A673 (cell line): ENCODE measurements around the gene OSBPL1A. TPM values are rescaled to one million over a fixed set of nuclear protein-coding genes. Genes with fewer than 3 reads are reported as not detected.

Experiments
- BruUV-seq: library from RNA; stranded (reverse); fragments of 400-500 nt; replicated peaks from 2 replicates; lab custom pipeline; 2021; lab: Mats Ljungman, UMichigan
- CTCF ChIA-PET: fragments of 300-600 bp; sonication (Branson Sonifier 250); formaldehyde crosslinking; loops from one replicate; lab custom pipeline; 2022; ENCODE audit warnings: antibody characterized with exemption; lab: Charles Lee
- POLR2A ChIA-PET: fragments of 300-600 bp; sonication (Branson Sonifier 250); formaldehyde crosslinking; loops from one replicate; lab custom pipeline; 2022; ENCODE audit warnings: antibody characterized with exemption; ENCODE audit not compliant: low non-redundant PET; lab: Charles Lee
- DNase-seq: peaks from one replicate; pipeline ENCODE4 v3.0.0-alpha.2; 2015; ENCODE audit warnings: low spot score
- H3K27ac ChIP-seq: fragments of 200-600 bp; sonication (generic); 2 replicates; pipeline ENCODE4 v1.5.1; 2016; ENCODE audit warnings: mixed run types, low read depth, mild to moderate bottlenecking, mixed read lengths, antibody characterized with exemption, low read length; ENCODE audit not compliant: poor library complexity, severe bottlenecking
- H3K27me3 ChIP-seq: fragments of 200-600 bp; sonication (generic); replicated peaks from 2 replicates; pipeline ENCODE4 v1.6.1; 2017; ENCODE audit warnings: mixed run types, low read depth, mild to moderate bottlenecking, mixed read lengths, antibody characterized with exemption, low read length; ENCODE audit not compliant: insufficient read depth, poor library complexity
- H3K36me3 ChIP-seq: fragments of 200-600 bp; sonication (generic); 2 replicates; pipeline ENCODE4 v1.6.1; 2016; ENCODE audit warnings: mixed run types, mild to moderate bottlenecking, mixed read lengths, antibody characterized with exemption, low read length; ENCODE audit not compliant: insufficient read depth, poor library complexity, severe bottlenecking
- H3K4me1 ChIP-seq: fragments of 200-600 bp; sonication (generic); 2 replicates; pipeline ENCODE4 v1.6.1; 2017; ENCODE audit warnings: mixed run types, mild to moderate bottlenecking, mixed read lengths, antibody characterized with exemption, low read length; ENCODE audit not compliant: insufficient read depth, poor library complexity, severe bottlenecking
- H3K4me3 ChIP-seq: fragments of 200-600 bp; sonication (generic); 2 replicates; pipeline ENCODE4 v1.5.1; 2016; ENCODE audit warnings: low read depth, mixed run types, mild to moderate bottlenecking, mixed read lengths, low read length; ENCODE audit not compliant: poor library complexity, severe bottlenecking
- H3K9me3 ChIP-seq: fragments of 200-600 bp; sonication (generic); 2 replicates; pipeline ENCODE4 v1.6.1; 2016; ENCODE audit warnings: mixed run types, low read depth, mild to moderate bottlenecking, mixed read lengths, antibody characterized with exemption, low read length; ENCODE audit not compliant: poor library complexity, severe bottlenecking
- EZH2 ChIP-seq: fragments of 200-600 bp; sonication (generic); IDR thresholded peaks from 2 replicates; pipeline ENCODE4 v1.6.1; 2017; ENCODE audit warnings: borderline replicate concordance, low read depth, mild to moderate bottlenecking, mixed read lengths, antibody characterized with exemption, low read length; ENCODE audit not compliant: poor library complexity, severe bottlenecking
- intact Hi-C: fragments of 100-400 bp; cut with micrococcal nuclease; formaldehyde crosslinking; loops from one replicate; pipeline ENCODE4 v1.10.0; 2022; ENCODE audit not compliant: unreplicated experiment
- total RNA-seq: library from RNA; stranded (reverse); gene quantifications from 2 replicates; pipeline ENCODE4 v1.2.3, GENCODE V29; 2021
- TF ChIP-seq, protein P1 (sequence below): fragments of 300-800, 200-600 bp; sonication (generic); conservative IDR thresholded peaks from 2 replicates; pipeline ENCODE4 v1.5.1; 2017; ENCODE audit warnings: low read depth, mild to moderate bottlenecking, antibody characterized with exemption, low read length, moderate library complexity, mixed read lengths

OSBPL1A gene
- total RNA-seq, 1 experiment from 2014 or later, result 26.1 TPM

DNA sequence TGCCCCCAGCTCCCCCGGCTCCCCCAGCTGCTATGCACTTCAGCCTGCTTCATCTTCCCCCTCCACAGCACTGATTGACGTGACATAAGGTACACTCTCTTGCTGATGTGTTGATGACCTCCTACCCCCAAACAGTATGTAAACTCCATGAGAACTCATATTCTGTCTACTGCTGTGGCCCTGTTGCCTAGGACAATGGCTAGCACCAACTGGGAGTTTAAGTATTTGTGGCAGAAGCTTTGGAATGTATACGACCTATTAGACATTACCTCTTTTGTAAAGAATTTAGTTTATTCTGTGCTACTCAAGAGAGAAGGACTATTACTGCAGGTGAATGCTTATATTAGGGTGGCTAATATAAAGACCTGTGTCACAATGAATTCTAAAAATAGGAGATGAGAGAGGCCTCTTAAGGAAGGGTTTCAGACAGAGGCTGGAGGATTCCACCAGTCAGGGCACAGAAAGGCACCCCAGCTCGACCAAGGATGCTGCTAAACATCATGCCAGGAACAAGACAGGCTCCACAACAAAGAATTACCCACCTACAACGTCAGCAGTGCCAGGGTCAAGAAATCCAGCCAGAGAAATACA, 198.2 kb downstream of the OSBPL1A start:
- no peak overlapping the region for H3K4me3 ChIP-seq
- H3K4me1 ChIP-seq, result no peaks in the 10 kb centered on the region
- ChIA-PET CTCF (no interaction called here), POLR2A (no interaction called here)
- intact Hi-C loops, result no loop called here
- H3K36me3 ChIP-seq, result no peaks in the 10 kb centered on the region
- no TSS peak for BruUV-seq
- no peak for TF ChIP-seq EZH2
- TF ChIP-seq, protein P1, sequence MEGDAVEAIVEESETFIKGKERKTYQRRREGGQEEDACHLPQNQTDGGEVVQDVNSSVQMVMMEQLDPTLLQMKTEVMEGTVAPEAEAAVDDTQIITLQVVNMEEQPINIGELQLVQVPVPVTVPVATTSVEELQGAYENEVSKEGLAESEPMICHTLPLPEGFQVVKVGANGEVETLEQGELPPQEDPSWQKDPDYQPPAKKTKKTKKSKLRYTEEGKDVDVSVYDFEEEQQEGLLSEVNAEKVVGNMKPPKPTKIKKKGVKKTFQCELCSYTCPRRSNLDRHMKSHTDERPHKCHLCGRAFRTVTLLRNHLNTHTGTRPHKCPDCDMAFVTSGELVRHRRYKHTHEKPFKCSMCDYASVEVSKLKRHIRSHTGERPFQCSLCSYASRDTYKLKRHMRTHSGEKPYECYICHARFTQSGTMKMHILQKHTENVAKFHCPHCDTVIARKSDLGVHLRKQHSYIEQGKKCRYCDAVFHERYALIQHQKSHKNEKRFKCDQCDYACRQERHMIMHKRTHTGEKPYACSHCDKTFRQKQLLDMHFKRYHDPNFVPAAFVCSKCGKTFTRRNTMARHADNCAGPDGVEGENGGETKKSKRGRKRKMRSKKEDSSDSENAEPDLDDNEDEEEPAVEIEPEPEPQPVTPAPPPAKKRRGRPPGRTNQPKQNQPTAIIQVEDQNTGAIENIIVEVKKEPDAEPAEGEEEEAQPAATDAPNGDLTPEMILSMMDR, result no peak
- no peak overlapping the region for H3K27ac ChIP-seq
- no peak for DNase-seq
- H3K9me3 ChIP-seq, result no peaks in the 10 kb centered on the region
- H3K27me3 ChIP-seq, result no peaks in the 10 kb centered on the region

DNA sequence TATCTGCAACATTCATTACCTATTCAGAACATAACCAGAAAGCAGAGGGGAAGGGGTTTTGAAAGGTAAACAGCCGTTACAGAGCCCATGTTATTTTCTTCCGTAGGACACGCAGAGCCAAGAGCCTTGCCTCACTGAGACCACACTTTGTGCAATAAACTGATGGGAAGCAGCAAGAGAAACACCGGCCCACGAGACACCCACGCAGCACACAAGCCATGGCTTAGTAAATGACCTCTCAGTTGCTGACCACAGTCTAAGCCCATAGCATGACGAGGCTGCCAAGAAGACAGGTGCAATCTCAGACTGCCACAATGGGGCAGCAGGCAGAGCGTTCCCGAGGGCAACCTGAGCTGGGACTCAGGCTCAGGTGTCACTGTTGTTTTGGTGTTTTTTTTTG, 199.2 kb downstream of the OSBPL1A start:
- H3K9me3 ChIP-seq, result no peaks in the 10 kb centered on the region
- no peaks in the 10 kb centered on the region for H3K36me3 ChIP-seq
- BruUV-seq, result no TSS peak
- no peak overlapping the region for H3K4me3 ChIP-seq
- H3K27me3 ChIP-seq, result no peaks in the 10 kb centered on the region
- ChIA-PET CTCF (no interaction called here), POLR2A (interaction anchor here (0.6 kb wide), 1 partner anchor 9 kb away, joined by 3 read pairs; no protein-coding TSS in a partner anchor)
- intact Hi-C loops, result no loop called here
- TF ChIP-seq EZH2, result no peak
- TF ChIP-seq, protein P1, result no peak
- H3K4me1 ChIP-seq, result no peaks in the 10 kb centered on the region
- no peak overlapping the region for H3K27ac ChIP-seq
- no peak for DNase-seq

DNA sequence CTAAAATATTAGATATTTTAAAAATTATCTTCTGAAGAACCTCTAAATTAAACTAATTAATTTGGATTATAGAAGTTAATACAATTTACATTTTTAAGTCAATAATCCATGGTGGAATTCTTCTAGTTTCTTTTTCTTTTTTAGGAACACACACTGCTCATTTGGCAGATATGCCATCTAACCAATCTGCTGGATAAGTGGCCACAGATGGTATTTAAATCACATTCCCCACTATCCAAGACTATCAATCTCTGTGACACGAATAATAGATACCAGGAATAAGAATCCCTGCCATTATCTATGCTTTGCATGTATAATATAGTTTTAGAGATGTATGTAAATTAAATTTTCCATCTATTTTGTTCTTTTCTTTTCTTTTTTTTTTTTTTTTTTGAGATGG, 200.2 kb downstream of the OSBPL1A start:
- Histone ChIP-seq H3K27ac (no peak overlapping the region), H3K4me1 (no peaks in the 10 kb centered on the region), H3K4me3 (no peak overlapping the region), H3K36me3 (no peaks in the 10 kb centered on the region), H3K27me3 (no peaks in the 10 kb centered on the region), H3K9me3 (no peaks in the 10 kb centered on the region)
- DNase-seq, result no peak
- intact Hi-C loops, result no loop called here
- BruUV-seq, result no TSS peak
- TF ChIP-seq, protein P1, result no peak
- TF ChIP-seq EZH2, result no peak
- CTCF ChIA-PET, result no interaction called here
- POLR2A ChIA-PET, result no interaction called here
